HEK293 (cell line): ENCODE data around the gene KRTAP1-5.
"Not testable (repeated sequence)": the region's sequence is repeated elsewhere in the genome, so short reads cannot be mapped to it uniquely, and the experiment has no call there.

Experiments
- CTCF ChIA-PET: fragments of 350-600 bp; formaldehyde crosslinking; extraction: SDS; loops from one replicate; lab custom pipeline; 2021; ENCODE audit warnings: antibody characterized with exemption; lab: Yijun Ruan, JAX
- POLR2A ChIA-PET: fragments of 300-600 bp; formaldehyde crosslinking; extraction: SDS; loops from one replicate; lab custom pipeline; 2020; ENCODE audit warnings: antibody characterized with exemption, inconsistent platforms; lab: Yijun Ruan, JAX
- H3K27ac ChIP-seq: fragments of 200-500 bp; sonication (Bioruptor generic); 2 replicates; pipeline ENCODE4 v1.5.1; 2014; ENCODE audit warnings: low read depth, low read length, control low read depth, inconsistent platforms; ENCODE audit errors: extremely low read depth
- H3K36me3 ChIP-seq, 2 experiments: fragments of 200-500 bp in 1 of 2; sonication (Bioruptor generic) in 1 of 2; 1 replicate in 1 of 2; 2 replicates in 1 of 2; pipeline ENCODE4 v1.5.1; 2014 to 2017; ENCODE audit warnings: inconsistent platforms in 2 of 2, low read length in 2 of 2; ENCODE audit not compliant: control insufficient read depth in 2 of 2, insufficient read depth in 1 of 2
- H3K4me1 ChIP-seq: fragments of 200-500 bp; sonication (Bioruptor generic); 2 replicates; pipeline ENCODE4 v1.5.1; 2014; ENCODE audit warnings: mild to moderate bottlenecking, low read length, inconsistent platforms; ENCODE audit not compliant: control insufficient read depth, insufficient read depth
- H3K4me3 ChIP-seq: 2 replicates; pipeline ENCODE4 v1.5.1; 2011; ENCODE audit warnings: low read depth, mild to moderate bottlenecking, control low read depth, low read length, moderate library complexity
- H3K9me3 ChIP-seq: fragments of 200-500 bp; sonication (Bioruptor generic); 2 replicates; pipeline ENCODE4 v1.5.1; 2014; ENCODE audit warnings: low read depth, low read length, inconsistent platforms; ENCODE audit not compliant: control insufficient read depth, insufficient read depth
- BCL11A ChIP-seq: fragments of 450-650 bp; formaldehyde crosslinking; IDR thresholded peaks from 2 replicates; pipeline ENCODE4 v1.5.1; 2016; ENCODE audit warnings: low read depth, missing biosample characterization, missing genetic modification characterization
- BCL11B ChIP-seq: fragments of 450-650 bp; formaldehyde crosslinking; IDR thresholded peaks from 2 replicates; pipeline ENCODE4 v1.5.1; 2016; ENCODE audit warnings: low read depth, missing biosample characterization, missing genetic modification characterization
- GLI4 ChIP-seq: fragments of 450-650 bp; formaldehyde crosslinking; IDR thresholded peaks from 2 replicates; pipeline ENCODE4 v1.5.1; 2016; ENCODE audit warnings: missing biosample characterization, missing genetic modification characterization
- GLIS1 ChIP-seq: fragments of 450-650 bp; formaldehyde crosslinking; IDR thresholded peaks from 2 replicates; pipeline ENCODE4 v1.5.1; 2016; ENCODE audit warnings: missing biosample characterization, missing genetic modification characterization
- ZBTB10 ChIP-seq: fragments of 450-650 bp; formaldehyde crosslinking; IDR thresholded peaks from 2 replicates; pipeline ENCODE4 v1.5.1; 2016; ENCODE audit warnings: missing biosample characterization, missing genetic modification characterization
- ZIC2 ChIP-seq: fragments of 450-650 bp; formaldehyde crosslinking; IDR thresholded peaks from 2 replicates; pipeline ENCODE4 v1.5.1; 2016; ENCODE audit warnings: missing biosample characterization, missing genetic modification characterization
- ZNF157 ChIP-seq: fragments of 450-650 bp; formaldehyde crosslinking; IDR thresholded peaks from 2 replicates; pipeline ENCODE4 v1.5.1; 2016; ENCODE audit warnings: missing biosample characterization, missing genetic modification characterization
- ZNF211 ChIP-seq: fragments of 450-650 bp; formaldehyde crosslinking; IDR thresholded peaks from 2 replicates; pipeline ENCODE4 v1.5.1; 2016; ENCODE audit warnings: low read depth, missing biosample characterization, missing genetic modification characterization
- ZNF223 ChIP-seq: fragments of 450-650 bp; formaldehyde crosslinking; IDR thresholded peaks from 2 replicates; pipeline ENCODE4 v1.5.1; 2016; ENCODE audit warnings: missing biosample characterization, missing genetic modification characterization
- ZNF366 ChIP-seq: fragments of 450-650 bp; formaldehyde crosslinking; conservative IDR thresholded peaks from 2 replicates; pipeline ENCODE4 v1.5.1; 2016; ENCODE audit warnings: missing biosample characterization, missing genetic modification characterization
- ZNF394 ChIP-seq: fragments of 450-650 bp; formaldehyde crosslinking; IDR thresholded peaks from 2 replicates; pipeline ENCODE4 v1.5.1; 2016; ENCODE audit warnings: missing biosample characterization, missing genetic modification characterization, mild to moderate bottlenecking, moderate library complexity, borderline replicate concordance
- ZNF488 ChIP-seq: fragments of 450-650 bp; formaldehyde crosslinking; IDR thresholded peaks from 2 replicates; pipeline ENCODE4 v1.5.1; 2016; ENCODE audit warnings: missing biosample characterization, missing genetic modification characterization
- ZNF510 ChIP-seq: fragments of 450-650 bp; formaldehyde crosslinking; IDR thresholded peaks from 2 replicates; pipeline ENCODE4 v1.5.1; 2018; ENCODE audit warnings: mild to moderate bottlenecking, missing genetic modification characterization, missing biosample characterization; ENCODE audit not compliant: insufficient replicate concordance
- ZNF521 ChIP-seq: fragments of 450-650 bp; formaldehyde crosslinking; IDR thresholded peaks from 2 replicates; pipeline ENCODE4 v1.5.1; 2017; ENCODE audit warnings: missing biosample characterization, mild to moderate bottlenecking, missing genetic modification characterization
- ZNF549 ChIP-seq: fragments of 450-650 bp; IDR thresholded peaks from 2 replicates; pipeline ENCODE4 v1.5.1; 2018; ENCODE audit warnings: missing biosample characterization, missing genetic modification characterization, mild to moderate bottlenecking, inconsistent platforms, moderate library complexity
- ZNF555 ChIP-seq: fragments of 450-650 bp; formaldehyde crosslinking; conservative IDR thresholded peaks from 2 replicates; pipeline ENCODE4 v1.5.1; 2017; ENCODE audit warnings: missing biosample characterization, mild to moderate bottlenecking, missing genetic modification characterization, inconsistent platforms
- ZNF747 ChIP-seq: fragments of 450-650 bp; formaldehyde crosslinking; IDR thresholded peaks from 2 replicates; pipeline ENCODE4 v1.5.1; 2016; ENCODE audit warnings: missing biosample characterization, missing genetic modification characterization
- ZSCAN30 ChIP-seq: fragments of 450-650 bp; IDR thresholded peaks from 2 replicates; pipeline ENCODE4 v1.5.1; 2018; ENCODE audit warnings: missing biosample characterization, mild to moderate bottlenecking, missing genetic modification characterization, moderate library complexity
- TF ChIP-seq, protein P1 (sequence below): fragments of 450-650 bp; formaldehyde crosslinking; IDR thresholded peaks from 2 replicates; pipeline ENCODE4 v1.5.1; 2016; ENCODE audit warnings: missing biosample characterization, missing genetic modification characterization
- TF ChIP-seq, protein P2 (sequence below): fragments of 450-650 bp; formaldehyde crosslinking; IDR thresholded peaks from 2 replicates; pipeline ENCODE4 v1.5.1; 2016; ENCODE audit warnings: missing biosample characterization, missing genetic modification characterization

The KRTAP1-5 gene

GRCh38 chr17:41054556-41054955 lies 27.5 kb upstream of the KRTAP1-5 start:
- H3K9me3 ChIP-seq, H3K4me3 ChIP-seq, H3K27ac ChIP-seq, POLR2A ChIA-PET, CTCF ChIA-PET, H3K36me3 ChIP-seq, H3K4me1 ChIP-seq: not testable (repeated sequence)
- TF ChIP-seq GLIS1 (tag by site-specific recombination), result peak; percentile 51; the same call in 1 of the 2 replicates
- TF ChIP-seq ZIC2, result peak; percentile 75

- no peaks in the 10 kb centered on the region for H3K9me3 ChIP-seq
- CTCF ChIA-PET, result no interaction called here
- H3K36me3 ChIP-seq, result no peaks in the 10 kb centered on the region
- H3K27ac ChIP-seq, result no peak overlapping the region
- POLR2A ChIA-PET, result no interaction called here
- H3K4me1 ChIP-seq, result no peaks in the 10 kb centered on the region
- H3K4me3 ChIP-seq, result no peak overlapping the region
- TF ChIP-seq ZSCAN30 (tag by site-specific recombination) (no peak), ZNF549 (tag by site-specific recombination) (no peak), ZNF510 (tag by site-specific recombination) (no peak), ZNF211 (tag by site-specific recombination) (no peak), ZNF555 (tag by site-specific recombination) (no peak), GLI4 (no peak), ZNF366 (tag by site-specific recombination) (no peak), ZBTB10 (tag by site-specific recombination) (no peak), ZNF157 (tag by site-specific recombination) (no peak), ZNF488 (no peak), BCL11A (tag by site-specific recombination) (no peak), ZNF394 (tag by site-specific recombination) (no peak), ZIC2 (no peak), ZNF521 (no peak), ZNF223 (tag by site-specific recombination) (no peak), ZNF747 (no peak), BCL11B (tag by site-specific recombination) (no peak)
- TF ChIP-seq, protein P1, sequence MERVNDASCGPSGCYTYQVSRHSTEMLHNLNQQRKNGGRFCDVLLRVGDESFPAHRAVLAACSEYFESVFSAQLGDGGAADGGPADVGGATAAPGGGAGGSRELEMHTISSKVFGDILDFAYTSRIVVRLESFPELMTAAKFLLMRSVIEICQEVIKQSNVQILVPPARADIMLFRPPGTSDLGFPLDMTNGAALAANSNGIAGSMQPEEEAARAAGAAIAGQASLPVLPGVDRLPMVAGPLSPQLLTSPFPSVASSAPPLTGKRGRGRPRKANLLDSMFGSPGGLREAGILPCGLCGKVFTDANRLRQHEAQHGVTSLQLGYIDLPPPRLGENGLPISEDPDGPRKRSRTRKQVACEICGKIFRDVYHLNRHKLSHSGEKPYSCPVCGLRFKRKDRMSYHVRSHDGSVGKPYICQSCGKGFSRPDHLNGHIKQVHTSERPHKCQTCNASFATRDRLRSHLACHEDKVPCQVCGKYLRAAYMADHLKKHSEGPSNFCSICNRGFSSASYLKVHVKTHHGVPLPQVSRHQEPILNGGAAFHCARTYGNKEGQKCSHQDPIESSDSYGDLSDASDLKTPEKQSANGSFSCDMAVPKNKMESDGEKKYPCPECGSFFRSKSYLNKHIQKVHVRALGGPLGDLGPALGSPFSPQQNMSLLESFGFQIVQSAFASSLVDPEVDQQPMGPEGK (tag by site-specific recombination), result no peak
- TF ChIP-seq, protein P2, sequence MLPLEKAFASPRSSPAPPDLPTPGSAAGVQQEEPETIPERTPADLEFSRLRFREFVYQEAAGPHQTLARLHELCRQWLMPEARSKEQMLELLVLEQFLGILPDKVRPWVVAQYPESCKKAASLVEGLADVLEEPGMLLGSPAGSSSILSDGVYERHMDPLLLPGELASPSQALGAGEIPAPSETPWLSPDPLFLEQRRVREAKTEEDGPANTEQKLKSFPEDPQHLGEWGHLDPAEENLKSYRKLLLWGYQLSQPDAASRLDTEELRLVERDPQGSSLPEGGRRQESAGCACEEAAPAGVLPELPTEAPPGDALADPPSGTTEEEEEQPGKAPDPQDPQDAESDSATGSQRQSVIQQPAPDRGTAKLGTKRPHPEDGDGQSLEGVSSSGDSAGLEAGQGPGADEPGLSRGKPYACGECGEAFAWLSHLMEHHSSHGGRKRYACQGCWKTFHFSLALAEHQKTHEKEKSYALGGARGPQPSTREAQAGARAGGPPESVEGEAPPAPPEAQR, result no peak
Observed at GRCh38 chr17:41054025-41054424, 27.0 kb upstream of the KRTAP1-5 start.
